Ammon's horn (tissue), 1 donor: ENCODE measurements around the gene TRAP1.

ENCODE experiments used
- DNase-seq: peaks from one replicate; pipeline ENCODE4 v3.0.0-alpha.2; 2016; ENCODE audit warnings: low spot score

Gene TRAP1

DNA sequence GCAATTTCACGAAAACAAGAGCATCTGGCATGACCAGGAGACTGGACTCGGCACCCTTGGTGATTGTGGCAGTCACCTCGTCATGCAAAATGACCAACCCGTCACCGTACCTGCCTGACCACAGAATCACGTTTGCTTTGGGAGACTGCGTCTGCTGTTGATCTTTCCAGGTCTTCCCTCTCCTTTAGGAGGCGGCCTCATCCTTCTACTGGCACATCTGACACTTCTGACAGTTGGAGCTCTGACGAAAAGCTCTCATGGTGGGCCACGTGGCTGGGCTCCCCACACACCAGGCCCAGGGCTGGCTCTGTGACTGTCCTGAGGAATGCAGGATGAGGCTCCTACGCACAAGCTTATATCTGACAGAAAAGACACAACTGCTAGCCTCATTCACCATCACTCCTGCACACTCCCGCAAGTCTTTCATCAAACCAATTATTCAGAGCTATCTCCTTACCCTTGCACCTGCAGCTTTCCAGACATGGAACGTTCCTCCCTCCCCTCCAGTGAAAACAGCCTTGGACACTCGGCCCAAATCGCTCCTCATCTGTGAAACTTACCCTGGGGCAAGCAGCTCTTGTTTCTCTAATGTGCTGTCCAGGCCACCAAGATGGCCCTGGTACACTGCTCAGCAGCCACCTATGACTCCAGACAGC is 3.6 kb downstream of the TRAP1 start:
- DNase-seq = peak; percentile 23

DNA sequence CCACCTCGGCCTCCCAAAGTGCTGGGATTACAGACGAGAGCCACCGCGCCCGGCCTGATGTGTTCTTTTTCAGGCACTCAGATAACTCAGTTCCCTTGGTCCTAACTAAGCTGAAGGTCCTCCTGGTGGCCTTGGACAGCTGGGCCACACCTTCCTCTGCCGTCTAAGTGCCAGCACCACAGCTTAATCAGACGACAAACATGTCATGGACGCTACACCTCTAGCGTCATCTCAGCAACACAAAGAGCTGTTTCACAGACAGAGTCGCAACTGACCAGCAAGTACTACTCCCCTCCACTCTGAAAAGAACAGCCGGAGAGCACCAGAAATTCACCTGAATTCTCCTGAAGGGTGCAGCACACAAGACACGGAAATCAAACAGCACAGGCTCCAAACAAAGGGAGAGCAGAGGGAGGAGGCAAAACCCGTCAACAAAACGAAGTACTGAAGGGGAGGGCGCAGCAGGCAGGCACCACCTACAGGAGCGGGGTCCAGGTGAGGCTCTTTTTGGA is 4.4 kb downstream of the TRAP1 start:
- no peak for DNase-seq

DNA sequence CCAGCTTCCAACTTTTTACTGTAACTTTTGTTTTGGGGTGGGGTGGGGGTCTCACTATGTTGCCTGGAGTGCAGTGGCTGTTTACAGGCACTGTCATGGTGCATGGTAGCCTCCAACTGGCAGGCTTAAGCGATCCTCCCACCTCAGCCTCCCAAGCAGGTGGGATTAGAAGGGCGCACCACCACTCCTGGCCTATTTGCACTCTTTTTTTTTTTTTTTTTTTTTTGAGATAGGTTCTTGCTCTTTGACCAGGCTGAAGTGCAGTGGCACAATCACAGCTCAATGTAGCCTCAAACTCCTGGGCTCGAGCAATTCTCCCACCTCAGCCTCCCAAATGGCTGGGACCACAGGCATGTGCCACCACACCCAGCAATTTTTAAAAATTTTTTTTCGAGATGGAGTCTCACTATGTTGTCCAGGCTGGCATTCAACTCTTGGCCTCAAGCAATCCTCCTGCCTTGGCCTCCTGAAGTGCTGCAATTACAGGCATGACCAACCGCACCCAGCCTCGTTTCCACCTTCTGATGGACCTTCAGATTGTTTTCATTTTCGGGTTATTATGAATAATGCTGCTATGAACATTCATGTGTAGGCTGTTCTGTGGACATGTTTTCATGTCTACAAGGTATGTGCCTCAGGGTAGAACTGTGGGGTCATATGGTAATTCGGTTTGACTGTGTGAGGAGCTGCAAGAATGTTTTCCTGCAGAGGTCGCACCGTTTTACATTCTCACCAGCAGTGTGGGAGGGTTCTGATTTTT is 10.9 kb downstream of the TRAP1 start:
- DNase-seq = no peak

DNA sequence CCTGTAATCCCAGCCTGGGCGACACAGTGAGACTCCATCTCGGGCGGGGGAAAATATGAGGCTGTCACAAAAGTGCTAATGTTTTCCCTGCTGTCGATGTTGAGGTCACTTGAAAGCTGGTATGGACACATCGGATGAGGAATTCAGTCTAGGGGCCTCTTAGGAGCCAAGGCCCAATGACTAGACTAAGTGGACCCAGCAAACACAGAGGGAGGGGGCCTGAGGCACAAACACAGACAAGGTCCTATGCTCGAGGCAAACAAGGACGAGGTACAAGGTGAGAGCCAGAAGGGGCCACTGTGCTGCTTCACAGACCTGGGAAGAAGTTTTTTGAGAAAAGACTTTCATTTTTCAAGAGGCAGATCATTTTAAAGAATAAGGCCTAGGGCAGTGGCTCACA is 15.2 kb downstream of the TRAP1 start:
- no peak for DNase-seq

DNA sequence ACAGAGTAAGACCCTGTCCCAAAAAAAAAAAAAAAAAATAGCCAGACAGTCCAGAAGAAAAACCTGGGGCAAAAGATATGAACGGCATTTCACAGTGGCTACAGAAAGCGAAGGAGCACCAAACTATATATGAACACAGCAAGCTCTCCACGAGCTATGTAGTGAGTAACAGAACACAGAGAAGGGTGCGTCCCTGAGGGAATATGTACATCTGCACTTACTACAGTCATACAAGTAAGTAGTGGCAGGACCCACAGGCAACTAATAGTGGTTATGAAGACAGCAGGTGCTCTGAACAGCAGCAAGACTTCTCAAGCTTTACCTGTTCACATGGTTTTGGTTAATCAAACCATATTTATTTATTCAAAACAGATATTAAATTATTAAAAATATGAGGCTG is 15.8 kb downstream of the TRAP1 start:
- DNase-seq = no peak

DNA sequence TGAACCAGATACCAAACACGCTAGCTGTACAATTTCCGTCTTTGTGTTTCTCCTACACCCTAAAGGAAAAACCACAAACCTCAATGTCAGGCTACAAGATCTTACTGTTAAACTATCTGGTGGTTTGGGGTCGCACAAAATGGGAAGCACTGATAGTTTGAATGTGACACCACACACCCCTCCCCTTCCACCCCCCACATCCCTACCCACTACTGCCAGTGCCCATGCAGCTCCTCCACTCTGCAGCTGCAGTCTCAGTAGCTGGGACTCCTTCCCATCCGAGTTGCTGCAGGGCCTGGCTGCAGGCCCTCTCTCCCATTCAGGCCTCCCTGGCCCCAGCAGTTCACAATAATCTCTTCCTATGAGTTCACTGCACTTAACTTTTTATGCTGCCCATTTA is 18.4 kb downstream of the TRAP1 start:
- peak; percentile 31 for DNase-seq

DNA sequence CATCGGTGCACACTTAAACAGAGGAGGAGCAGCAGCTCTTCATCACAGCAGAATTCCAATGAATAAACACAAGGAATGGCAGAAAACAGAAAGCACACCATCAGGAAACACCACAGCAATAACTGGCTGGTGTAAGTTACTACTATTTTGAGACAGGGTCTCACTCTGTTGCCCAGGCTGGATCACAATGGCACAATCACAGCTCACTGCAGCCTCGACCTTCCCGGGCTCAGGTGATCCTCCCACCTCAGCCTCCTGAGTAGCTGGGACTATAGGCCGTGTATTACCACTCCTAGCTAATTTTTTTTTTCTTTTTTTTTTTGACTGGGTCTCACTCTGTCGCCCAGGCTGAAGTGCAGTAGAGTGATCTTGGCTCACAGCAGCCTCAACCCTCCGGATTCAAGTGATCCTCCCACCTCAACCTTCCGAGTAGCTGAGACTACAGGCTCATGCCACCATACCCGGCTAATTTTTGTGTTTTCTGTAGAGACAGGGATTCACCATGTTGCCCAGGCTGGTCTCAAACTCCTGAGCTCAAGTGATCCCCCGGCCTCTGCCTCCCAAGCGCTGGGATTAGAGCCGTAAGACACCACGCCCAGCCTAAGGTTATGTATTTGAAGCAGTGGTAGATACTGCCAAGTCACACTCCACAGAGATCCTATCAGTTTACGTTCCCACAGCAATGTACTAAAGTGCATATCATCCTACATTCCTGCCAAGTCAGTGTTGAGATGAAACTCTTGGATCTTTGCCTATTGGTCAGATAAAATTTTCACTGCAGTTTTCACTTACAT is 20.7 kb downstream of the TRAP1 start:
- DNase-seq = no peak

DNA sequence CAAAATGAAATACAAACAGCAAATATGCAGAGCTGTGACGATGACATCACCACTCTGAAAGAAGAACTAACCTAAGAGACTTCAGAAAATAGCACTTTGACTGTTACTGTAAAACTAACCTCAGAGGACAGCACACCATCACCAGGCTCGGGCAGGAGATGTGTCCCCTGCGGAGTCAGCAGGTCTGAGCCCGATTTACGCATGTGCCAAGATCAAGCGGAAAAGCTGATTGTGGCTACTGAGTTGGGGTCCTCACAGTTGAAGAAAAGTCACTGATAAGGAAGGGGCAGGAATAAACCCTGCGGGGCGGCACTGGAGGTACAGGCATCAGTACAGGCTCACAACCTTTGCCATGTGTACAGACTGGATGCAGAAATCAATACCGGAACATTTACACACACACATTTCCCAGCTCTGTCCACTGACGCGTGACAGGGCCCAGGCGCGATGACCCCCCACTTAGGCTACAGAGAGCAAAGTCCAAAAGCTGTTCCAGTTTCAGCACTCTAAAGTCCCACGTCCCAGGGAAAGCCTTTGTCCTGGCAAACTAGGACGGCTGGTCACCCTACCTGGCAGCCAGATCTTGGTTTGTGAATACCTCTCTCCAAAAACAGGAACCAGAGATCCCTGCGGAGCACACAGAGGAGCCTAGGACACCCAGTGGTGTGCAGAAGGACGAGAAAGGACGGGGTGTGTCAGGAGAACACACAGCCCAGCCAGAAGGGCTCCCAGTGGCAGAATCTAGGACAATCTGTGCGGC is 21.5 kb downstream of the TRAP1 start:
- no peak for DNase-seq

DNA sequence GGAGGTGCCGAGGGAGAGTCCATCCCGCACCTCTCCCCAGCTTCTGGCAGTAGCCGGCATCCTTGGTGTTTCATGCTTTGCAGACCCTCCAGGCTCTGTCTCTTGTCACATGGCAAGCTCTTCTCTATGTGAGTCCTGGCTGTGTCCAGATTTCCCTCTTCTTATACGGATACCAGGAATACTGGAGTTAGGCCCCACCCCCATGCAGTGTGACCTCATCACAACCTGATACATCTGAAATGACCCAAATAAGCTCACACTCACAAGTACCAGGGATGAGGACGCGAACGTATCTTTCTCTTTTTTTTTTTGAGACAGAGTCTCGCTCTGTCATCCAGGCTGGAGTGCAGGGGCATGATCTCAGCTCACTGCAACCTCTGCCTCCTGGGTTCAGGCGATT is 23.3 kb downstream of the TRAP1 start:
- no peak for DNase-seq

DNA sequence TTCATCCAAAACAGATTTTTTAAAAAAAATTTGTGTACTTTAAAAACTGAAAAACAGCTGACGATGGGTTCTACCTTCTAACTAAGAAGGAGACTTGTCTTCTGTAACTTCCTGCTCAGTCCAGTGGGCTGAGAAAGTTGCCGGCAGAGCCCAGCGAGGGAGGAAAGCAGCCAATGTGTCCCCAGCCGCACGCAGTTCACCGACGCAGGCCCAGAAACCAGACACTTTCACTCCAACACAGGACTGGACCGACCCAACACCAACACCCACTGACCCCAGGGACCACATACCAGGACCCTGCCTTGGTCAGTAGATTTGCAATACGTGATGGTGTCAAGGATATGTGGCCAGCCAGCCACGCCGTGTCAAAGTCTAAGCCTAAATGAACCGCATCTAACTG is 25.6 kb downstream of the TRAP1 start:
- no peak for DNase-seq

DNA sequence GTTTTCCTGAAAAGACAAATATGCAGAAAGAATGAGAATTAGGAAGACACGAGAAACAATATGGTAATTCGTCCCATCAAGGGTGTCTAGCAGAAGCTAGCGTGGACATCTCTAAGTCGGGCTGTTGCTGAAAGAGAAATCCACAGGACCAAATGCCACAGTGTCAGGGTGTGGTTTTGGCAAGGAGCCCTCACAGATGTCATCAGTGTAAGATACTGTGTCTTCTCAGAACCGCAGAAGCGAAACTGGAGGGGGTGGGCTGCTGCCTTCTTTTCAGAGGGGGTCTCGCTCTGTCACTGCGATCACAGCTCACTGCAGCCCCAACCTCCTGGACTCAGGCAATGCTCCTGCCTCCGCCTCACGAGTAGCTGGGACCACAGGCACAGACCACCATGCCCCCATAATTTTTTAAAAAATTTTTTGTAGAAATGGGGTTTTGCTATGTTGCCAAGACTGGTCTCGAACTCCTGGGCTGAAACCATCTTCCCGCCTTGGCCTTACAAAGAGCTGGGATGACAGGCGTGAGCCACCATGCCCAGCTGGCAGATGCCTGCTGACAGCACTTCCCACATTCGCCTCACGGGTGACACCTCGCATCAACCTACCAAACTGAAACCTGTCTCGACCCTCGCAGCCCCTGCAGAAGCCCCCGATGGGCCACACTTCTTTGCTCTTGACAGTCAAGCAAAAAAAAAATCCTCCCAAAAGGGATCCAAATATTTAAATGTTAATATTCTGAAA is 26.2 kb downstream of the TRAP1 start:
- no peak for DNase-seq

DNA sequence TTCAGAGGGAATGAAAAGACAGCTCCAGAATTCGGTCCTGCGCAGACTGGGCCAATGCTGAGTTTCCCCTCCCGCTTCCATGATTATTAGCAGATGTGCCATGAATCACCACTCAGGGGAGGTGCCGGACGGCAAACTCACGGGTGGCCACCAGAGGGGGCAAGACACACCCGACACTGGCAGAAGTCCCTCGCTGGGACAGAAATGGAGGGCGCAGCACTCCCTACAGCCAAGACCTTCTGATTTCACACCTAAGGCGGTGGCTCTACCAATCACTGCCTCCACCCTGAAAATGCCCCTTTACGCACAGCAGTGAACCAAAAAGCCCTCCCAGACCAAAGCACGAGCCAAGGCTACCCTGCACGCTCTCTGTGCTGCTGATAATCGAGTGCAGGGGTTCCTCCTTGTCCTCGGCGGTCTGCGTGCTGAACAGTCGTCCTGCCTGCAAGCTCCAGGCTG is 26.8 kb downstream of the TRAP1 start:
- DNase-seq = peak; percentile 95

DNA sequence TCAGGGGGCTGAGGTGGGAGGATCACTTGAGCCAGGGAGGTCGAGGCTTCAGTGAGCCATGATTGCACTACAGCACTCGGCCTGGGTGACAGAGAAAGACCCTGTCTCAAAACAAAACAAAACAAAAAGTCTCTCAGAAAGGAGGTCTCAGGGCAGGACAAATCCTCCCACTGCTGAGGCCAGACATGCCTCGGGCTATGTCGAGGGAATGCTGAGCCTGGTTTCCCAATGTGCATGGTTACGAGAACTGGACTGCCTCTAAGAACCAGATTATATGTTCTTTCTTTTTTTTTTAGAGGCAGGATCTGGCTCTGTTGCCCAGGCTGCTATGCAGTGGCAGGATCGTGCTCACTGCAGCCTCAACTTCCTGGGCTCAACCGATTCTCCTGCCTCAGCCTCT is 27.6 kb downstream of the TRAP1 start:
- DNase-seq = no peak

DNA sequence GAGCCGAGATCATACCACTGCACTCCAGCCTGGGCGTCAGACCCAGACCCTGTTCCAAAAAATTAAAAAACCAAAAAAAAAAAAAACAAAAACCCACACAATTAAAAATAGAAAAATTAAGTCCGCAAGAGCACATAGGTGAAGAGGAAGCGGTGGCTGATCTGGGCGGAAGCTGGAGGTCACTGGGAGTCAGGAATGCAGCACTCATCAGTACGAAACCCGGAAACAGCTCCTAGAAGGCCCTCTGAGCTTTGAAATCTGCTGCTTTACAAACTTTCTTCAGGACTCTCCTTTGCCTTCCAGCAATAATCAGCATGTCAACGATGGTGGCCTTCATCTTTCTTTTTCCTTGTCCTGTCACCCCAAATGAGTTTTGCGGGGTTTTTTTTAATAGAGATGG is 29.5 kb downstream of the TRAP1 start:
- no peak for DNase-seq

DNA sequence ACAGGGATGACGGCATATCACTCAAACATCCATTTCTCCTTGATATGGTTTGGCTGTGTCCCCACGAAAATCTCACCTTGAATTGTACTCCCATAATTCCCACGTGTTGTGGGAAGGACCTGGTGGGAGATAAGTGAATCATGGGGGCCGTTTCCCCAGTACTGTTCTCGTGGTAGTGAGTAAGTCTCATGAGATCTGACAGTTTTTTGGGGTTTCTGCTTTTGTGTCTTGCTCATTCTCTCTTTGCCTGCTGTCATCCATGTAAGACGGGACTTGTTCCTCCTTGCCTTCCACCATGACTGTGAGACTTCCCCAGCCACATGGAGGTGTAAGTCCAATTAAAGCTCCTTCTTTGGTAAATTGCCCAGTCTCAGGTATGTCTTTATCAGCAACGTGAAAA is 30.3 kb downstream of the TRAP1 start:
- DNase-seq = no peak

DNA sequence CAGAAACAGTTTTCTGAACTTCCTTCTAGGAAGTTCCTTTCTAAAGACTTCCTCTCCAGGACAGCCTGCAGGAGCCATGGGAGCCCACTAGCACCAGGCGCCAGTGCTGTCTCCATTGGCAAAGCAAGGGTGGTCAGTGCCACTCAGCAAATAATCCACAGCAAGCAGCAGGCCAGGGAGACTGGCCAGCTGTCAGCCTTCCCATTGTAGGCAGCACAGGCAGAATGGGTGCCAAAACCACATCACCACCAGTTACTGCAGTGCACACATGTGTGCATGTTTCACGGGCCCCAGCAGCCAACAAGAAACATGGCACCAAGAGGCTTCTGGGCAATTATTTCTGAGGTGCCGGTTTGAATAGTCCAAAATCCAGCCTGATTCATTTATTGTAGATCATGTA is 36.1 kb downstream of the TRAP1 start:
- DNase-seq = peak; percentile 60

DNA sequence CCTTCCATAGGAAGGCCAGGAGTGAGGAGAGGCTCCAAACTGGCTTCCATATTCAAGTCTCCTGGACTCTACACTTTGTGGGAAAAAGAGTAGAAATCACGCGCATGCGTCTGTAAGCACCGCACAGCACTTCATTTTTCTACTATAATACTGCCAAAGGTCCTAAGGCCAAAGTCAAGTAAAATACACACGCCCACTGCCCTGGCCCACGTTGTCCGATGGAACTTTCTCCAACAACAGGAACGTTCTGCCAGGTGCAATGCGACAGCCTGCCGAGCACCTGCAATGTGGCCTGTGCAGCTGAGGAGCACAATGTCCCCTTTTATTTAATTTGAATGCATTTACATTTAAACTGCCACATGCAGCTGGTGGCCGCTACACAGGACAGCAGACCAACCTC is 39.3 kb downstream of the TRAP1 start:
- no peak for DNase-seq

DNA sequence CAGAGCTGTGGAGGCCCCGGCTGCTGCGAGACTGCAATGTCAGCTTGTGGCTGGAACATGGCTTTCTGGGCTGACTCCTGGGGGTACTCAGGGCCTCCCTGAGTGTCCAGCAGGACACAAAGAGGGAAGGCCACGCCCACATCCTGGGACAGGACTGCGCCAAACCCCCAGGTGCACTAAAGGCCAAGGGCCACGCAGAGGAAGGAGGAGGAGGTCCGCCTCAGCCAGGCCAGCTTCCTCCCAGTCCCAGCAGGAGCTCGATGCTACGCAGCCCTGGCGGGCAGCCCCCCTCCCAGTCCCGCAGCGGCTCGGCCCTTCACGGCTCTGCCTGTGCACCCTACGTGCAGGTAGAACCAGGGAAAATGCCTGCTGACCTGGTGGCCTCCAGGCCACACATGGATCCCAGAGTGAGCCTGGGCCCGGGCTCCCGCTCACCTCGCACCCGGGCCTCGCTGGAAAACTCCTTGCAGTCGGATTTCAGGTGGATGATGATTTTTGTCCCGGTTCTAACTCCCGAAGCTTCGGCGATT is 41.7 kb downstream of the TRAP1 start:
- DNase-seq = no peak

DNA sequence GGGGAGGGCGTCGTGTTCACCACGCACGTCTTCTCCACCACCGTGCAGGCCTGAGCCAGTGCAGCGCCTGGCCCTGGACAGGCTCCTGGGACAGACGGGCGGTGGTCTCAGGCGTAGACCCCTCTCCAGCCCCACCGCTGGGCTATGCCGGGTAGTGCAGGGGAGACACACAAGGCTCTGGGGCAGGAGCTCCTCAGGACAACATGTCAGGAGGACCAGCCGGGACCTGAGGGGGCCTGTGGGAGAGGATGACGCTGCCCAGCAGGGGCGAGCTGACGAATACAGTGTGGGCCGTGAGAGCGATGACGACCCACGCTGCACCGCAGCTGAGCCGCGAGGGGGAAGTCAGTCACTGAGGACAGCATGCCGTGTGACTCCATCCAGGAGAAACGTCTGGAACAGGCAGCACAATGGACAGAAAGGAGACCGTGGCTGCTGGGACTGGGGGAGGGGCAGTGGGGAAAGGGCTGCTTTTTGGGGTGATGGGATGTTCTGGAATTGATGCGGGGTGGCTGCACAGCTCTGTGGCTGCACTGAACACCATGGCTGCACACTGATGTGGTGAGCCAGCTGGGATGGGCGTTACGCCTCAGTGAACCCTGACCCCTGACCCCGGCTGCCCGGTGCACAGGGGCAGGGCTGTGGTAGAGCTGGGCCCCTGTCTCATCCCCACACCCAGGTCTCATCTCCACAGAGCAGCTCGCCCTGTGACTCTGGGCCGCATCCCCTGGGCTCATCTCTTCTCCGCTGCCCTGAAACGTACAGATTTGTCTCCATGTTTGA is 42.6 kb downstream of the TRAP1 start:
- no peak for DNase-seq

DNA sequence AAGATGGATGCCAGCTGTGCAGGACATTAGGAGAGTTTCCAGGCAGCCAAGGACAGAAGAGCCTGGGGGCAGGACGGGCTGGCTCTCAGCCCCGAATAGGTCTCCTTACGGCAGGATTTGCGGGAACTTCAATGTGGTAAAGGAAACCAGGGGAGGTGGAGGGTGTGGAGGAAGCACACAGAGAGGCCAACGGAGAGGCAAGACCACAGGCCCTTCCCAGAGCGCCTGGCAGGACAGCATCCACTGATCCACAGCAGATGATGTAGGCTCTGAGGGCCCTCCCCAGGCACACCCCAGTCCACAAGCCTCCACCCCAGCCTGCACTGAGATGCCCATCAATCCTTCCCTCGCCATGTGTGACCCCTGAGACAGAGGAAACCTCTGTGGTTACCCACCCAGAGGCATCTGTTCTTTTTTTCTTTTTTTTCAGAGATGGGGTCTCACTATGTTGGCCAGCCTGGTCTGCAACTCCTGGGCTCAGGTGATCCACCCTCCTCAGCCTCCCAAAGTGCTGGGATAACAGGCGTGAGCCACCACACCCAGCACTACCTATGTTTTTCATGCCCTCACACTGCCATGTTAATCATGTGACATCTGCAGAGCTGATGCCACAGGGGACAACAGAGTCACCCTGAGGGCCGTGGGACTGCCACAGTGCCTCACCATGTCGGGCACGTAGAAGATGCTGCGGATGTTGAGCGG is 43.5 kb downstream of the TRAP1 start:
- DNase-seq = no peak
